Parathyroid adenoma (tissue), 2 donors: ENCODE data around the gene SYNPO2.

Source experiments
- H2AFZ ChIP-seq: fragments of 300-600 bp; sonication (generic); one replicate; pipeline ENCODE4 v1.7.0; 2017; ENCODE audit warnings: antibody characterized with exemption, mild to moderate bottlenecking
- H3K27ac ChIP-seq: fragments of 300-600 bp; sonication (generic); one replicate; pipeline ENCODE4 v1.7.0; 2017
- H3K27me3 ChIP-seq: fragments of 300-600 bp; sonication (generic); one replicate; pipeline ENCODE4 v1.7.0; 2017; ENCODE audit warnings: low read length; ENCODE audit not compliant: control insufficient read depth, insufficient read depth
- H3K36me3 ChIP-seq: fragments of 300-600 bp; sonication (generic); one replicate; pipeline ENCODE4 v1.7.0; 2017; ENCODE audit warnings: low read length; ENCODE audit not compliant: control insufficient read depth, insufficient read depth
- H3K4me1 ChIP-seq: fragments of 300-600 bp; sonication (generic); one replicate; pipeline ENCODE4 v1.7.0; 2017; ENCODE audit warnings: control low read depth
- H3K4me2 ChIP-seq: fragments of 300-600 bp; sonication (generic); one replicate; pipeline ENCODE4 v1.7.0; 2017; ENCODE audit warnings: low read length
- H3K4me3 ChIP-seq: fragments of 300-600 bp; sonication (generic); one replicate; pipeline ENCODE4 v1.7.0; 2017; ENCODE audit warnings: low read depth, low read length
- H3K79me2 ChIP-seq: fragments of 300-600 bp; sonication (generic); one replicate; pipeline ENCODE4 v1.7.0; 2017; ENCODE audit warnings: control low read depth
- H3K9ac ChIP-seq: fragments of 300-600 bp; sonication (generic); one replicate; pipeline ENCODE4 v1.7.0; 2017; ENCODE audit warnings: mild to moderate bottlenecking
- H3K9me3 ChIP-seq: fragments of 300-600 bp; sonication (generic); one replicate; pipeline ENCODE4 v1.7.0; 2017; ENCODE audit warnings: low read length; ENCODE audit not compliant: control insufficient read depth
- TF ChIP-seq, protein P1 (sequence below): fragments of 300-600 bp; sonication (generic); IDR thresholded peaks from one replicate; pipeline ENCODE4 v1.7.0; 2017; ENCODE audit warnings: antibody characterized with exemption, mild to moderate bottlenecking
- donor health status: primary hyperparathyroidism.

Gene SYNPO2

DNA sequence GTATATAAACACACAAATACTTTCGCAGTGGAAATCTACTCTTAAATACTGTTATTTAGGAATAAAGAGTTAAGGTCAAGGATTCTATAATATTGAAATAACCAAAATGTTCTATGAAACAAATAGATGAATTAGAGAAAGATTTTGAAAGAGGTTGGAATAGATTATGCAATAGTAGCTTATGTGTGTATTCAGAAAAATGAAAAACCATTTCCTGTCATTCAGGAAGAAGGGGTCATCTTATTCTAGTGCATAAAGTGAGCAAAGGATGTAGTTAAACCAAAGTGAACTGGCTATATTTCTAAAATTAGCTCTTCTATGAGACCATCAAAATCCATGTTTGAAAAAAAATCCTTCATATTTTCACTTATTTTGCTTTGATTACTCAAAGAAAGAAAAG is 217.0 kb downstream of the SYNPO2 start:
- H3K27me3 ChIP-seq = no peaks in the 10 kb centered on the region
- H3K4me3 ChIP-seq = no peak overlapping the region
- no peaks in the 10 kb centered on the region for H3K79me2 ChIP-seq
- H3K27ac ChIP-seq = no peak overlapping the region
- H3K9me3 ChIP-seq = no peaks in the 10 kb centered on the region
- no peaks in the 10 kb centered on the region for H3K36me3 ChIP-seq
- no peak overlapping the region for H3K4me2 ChIP-seq
- TF ChIP-seq, protein P1, sequence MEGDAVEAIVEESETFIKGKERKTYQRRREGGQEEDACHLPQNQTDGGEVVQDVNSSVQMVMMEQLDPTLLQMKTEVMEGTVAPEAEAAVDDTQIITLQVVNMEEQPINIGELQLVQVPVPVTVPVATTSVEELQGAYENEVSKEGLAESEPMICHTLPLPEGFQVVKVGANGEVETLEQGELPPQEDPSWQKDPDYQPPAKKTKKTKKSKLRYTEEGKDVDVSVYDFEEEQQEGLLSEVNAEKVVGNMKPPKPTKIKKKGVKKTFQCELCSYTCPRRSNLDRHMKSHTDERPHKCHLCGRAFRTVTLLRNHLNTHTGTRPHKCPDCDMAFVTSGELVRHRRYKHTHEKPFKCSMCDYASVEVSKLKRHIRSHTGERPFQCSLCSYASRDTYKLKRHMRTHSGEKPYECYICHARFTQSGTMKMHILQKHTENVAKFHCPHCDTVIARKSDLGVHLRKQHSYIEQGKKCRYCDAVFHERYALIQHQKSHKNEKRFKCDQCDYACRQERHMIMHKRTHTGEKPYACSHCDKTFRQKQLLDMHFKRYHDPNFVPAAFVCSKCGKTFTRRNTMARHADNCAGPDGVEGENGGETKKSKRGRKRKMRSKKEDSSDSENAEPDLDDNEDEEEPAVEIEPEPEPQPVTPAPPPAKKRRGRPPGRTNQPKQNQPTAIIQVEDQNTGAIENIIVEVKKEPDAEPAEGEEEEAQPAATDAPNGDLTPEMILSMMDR = no peak
- no peaks in the 10 kb centered on the region for H3K4me1 ChIP-seq
- no peak overlapping the region for H3K9ac ChIP-seq
- no peak overlapping the region for H2AFZ ChIP-seq

DNA sequence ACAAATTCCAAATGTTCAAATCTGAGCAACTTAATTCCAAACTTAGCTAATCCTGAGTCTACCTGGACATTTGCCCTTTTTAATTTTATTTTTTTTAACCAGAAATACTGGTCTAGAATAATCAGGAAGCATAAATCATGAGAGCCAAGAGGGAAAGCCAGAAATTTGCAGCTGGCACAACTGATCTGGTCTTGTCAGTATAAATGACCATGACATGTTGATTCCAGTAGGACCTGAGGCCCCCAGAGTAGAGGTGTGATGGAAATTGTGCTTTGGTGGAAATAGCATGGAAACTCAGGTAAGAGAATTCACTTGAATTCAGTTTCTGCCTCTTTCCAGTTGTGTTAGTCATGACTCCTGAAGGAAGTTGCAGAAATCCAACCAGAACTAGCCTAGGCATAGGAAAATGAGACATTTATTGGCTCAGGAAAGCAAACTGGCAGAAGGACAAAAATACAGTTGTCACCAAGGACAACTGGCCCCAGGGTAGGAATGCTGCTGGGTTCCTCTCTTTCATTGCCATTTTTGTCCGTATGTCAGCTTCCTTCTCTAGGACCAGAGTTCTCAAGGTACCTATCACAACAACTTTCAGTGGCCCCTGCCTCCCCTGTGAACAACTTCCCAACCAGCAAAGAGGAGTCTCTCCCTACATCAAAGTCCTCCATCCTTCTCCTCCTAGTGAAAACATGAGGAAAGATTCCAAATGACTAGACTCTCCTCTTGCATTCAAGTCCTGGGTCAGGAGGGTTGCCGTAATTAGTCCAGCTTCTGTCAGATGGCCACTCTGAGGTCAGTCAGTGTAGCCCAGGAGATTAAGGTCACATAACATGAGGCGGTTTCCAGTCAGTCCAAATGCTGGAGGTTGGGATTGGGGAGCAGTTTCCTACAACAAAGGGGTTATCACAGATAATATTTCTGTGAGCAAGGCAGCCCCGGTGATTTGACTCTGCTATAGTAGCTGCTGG is 217.7 kb downstream of the SYNPO2 start:
- H3K79me2 ChIP-seq = no peaks in the 10 kb centered on the region
- no peak overlapping the region for H3K27ac ChIP-seq
- no peaks in the 10 kb centered on the region for H3K27me3 ChIP-seq

DNA sequence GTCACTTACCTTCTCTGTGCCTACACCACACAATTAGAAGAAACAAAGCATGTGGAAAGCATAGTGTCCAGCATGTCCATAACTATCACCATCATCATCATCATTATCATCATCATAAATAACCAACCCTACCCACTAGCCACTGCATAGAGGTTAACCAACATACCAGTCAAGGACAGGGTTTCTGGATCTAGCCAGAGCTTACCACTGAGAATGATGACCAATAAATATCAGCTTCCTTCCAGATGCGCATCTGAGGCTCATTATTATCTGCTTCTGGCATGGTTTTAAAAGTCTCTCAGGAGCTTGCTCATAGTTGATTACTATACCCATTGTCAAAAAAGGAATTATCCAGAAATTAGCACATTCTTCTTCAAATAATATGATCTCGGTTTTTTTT is 221.5 kb downstream of the SYNPO2 start:
- Histone ChIP-seq H3K9me3 (no peaks in the 10 kb centered on the region), H3K4me3 (no peak overlapping the region), H3K4me1 (no peaks in the 10 kb centered on the region), H3K27ac (no peak overlapping the region), H3K36me3 (no peaks in the 10 kb centered on the region), H3K27me3 (no peaks in the 10 kb centered on the region), H3K9ac (no peak overlapping the region), H3K4me2 (no peak overlapping the region), H2AFZ (no peak overlapping the region), H3K79me2 (no peaks in the 10 kb centered on the region)
- TF ChIP-seq, protein P1 = no peak

More for the DNA sequence above, 217.7 kb downstream of the SYNPO2 start:
- Histone ChIP-seq H3K4me1 (no peaks in the 10 kb centered on the region), H3K4me3 (no peak overlapping the region), H3K9me3 (no peaks in the 10 kb centered on the region), H3K9ac (no peak overlapping the region), H3K36me3 (no peaks in the 10 kb centered on the region), H3K4me2 (no peak overlapping the region), H2AFZ (no peak overlapping the region)
- TF ChIP-seq, protein P1 = no peak
